GM19351 (cell line): ENCODE data around the gene GRK4.
A peak's percentile ranks its signal among the peaks of the same experiment; 100 is the strongest.
"Not testable (repeated sequence)": the region's sequence is repeated elsewhere in the genome, so short reads cannot be mapped to it uniquely, and the experiment has no call there.

Source experiments
- ATAC-seq: cut with Tn5 transposase; IDR thresholded peaks from one replicate; pipeline ENCODE4 v1.9.1; 2021; ENCODE audit warnings: mild to moderate bottlenecking, moderate library complexity; ENCODE audit not compliant: unreplicated experiment

GRK4 gene

DNA sequence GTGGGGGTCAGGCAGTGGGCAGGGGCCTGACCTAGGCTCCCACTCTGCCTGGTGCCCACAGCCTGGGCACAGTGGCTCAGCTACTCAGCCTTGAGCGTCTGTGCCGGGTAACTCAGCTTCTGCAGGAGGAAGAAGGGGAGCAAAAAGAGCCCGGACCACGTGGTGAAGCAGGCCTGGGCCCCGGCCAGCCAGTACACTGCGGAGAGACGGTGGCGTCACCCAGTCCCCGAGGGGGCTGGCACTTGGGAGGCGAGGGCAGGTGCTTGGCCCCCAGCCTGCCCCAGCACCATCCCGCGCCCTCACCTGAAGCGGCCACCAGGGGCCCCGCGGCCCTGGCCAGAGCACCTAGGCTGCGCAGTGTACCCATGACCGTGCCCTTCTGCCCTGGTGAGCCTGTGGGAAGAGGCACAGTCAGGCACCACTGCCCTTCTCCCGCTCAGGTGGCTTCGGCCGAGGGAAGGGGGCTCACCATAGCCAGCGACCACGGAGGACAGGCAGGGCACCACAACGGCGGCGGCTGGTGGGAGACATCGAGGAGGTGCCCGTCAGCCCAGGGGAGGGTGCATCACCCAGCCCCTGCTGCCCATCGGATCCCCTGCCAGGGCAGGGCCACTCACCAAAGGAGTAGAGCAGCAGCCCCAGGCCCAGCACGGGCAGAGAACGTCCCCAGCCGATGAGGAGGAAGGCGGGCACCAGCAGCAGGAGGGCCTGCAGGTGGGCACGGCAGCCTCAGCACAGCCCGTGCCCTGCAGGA, 32.4 kb upstream of the GRK4 start:
- ATAC-seq = no peak

DNA sequence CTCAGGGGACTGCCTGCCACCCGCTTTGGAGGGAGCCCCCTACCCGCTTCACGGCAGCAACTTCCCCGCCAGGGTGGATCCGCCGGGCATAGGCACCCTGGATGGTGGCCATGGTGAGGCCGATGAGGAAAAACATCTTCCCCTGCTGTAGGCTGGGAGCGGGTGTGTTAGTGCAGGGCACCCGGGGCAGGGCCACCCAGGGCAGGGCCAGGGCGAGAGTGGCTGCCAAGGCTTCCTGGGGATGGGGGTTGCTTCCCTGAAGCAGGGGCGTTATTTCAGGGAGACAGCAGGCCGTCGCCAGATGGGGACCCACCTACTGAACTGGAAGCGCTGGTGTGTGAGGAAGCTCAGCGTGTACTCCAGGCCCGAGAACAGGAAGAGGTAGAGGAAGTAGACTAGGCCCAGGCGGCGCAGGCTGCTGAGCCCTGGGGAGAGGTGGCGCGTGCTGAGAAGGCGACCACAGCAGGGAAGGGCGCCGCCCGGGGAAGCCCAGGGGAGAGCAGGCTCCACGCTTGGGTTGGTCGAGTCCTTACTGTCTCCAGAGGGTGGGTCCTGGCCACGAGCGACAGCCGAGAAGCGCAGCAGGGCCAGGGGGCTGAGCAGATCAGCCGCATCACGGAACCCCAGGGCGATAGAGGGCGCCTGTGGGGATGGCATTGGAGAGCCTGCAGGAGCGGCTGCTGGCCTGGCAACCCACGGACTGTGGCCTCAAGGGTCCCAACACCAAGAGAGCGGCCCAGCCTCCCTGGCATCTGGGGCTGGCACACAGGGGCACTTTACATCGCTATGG, 31.7 kb upstream of the GRK4 start:
- ATAC-seq = peak; percentile 32

DNA sequence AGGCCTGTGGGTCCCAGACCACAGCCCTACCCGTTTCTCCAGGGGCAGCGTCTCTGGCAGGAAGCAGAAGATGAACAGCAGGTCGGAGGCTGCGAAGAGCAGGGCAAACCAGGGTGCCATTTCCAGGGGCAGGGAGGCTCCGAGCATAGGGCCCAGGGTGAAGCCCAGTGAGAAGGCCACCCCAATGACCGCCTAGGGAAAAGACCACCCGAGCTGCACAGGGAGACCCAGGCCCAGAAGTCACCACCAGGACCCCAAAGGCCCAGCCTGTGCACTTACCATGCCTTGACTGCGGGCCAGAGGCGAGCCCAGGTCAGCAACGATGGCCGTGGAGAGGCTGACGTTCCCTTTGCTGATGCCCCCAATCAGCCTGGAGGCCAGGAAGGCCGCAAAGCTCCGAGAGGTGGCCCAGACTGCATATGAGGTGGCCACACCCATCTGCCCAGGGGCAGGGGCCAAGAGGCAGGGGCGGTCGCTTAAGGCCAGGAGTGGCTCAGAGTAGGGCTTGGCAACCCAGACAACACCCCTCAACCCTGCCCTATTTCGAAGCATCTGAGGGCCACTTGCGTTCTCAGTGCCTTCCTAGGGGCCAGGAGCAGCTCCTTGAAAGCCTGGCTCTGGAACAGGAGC, 30.9 kb upstream of the GRK4 start:
- ATAC-seq = no peak

DNA sequence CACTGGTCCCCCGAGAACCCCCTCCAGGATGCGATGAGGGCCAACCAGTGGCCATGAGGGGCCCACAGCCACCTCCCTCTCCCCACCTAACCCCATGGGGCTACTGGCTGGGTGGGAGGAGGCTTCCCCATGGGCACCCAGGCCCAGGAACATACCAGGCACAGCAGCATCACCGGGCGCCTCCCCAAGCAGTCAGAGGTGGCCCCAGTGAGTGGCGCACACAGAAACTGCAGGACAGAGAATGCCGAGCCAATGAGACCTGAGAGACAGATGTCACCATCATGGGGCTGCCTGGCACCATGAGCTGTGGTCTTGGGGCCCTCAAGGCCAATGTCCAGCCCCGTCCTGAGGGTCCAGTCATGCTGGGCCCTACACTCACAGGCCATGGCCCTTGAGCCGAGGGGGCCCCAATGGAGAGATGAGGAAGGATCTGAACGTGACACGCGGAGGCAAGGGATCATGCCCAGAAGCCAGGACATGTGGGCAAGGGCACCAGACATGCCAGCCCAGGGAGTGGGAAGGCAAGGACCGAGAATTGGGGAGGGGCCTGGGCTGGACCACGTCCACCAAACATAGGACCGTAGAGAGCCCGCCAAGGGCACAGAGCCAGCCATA, 30.3 kb upstream of the GRK4 start:
- no peak for ATAC-seq

DNA sequence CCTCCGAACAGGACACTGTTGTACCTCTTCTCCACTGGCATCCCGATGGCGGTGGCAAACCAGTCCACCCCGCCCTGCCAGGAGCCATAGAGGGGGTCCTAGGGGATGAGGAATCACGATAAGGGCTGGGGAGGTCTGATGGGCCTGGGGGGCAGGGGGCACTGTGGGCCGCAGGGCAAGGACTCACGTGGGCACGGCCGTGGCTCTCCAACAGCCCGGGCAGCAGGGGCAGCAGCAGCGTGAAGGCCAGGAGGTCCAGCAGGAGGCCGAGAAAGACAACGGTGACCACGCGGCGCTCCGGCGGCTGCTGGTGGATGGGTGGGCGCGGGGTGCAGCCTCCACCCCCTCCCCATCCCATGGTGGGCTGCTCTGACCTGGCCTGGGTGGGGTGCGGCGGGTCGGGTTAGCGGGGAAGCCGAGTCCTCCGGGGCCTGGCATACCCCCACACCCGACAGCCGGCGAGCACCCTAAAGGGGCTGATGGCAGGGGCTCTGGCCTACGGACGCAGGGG, 29.8 kb upstream of the GRK4 start:
- no peak for ATAC-seq

DNA sequence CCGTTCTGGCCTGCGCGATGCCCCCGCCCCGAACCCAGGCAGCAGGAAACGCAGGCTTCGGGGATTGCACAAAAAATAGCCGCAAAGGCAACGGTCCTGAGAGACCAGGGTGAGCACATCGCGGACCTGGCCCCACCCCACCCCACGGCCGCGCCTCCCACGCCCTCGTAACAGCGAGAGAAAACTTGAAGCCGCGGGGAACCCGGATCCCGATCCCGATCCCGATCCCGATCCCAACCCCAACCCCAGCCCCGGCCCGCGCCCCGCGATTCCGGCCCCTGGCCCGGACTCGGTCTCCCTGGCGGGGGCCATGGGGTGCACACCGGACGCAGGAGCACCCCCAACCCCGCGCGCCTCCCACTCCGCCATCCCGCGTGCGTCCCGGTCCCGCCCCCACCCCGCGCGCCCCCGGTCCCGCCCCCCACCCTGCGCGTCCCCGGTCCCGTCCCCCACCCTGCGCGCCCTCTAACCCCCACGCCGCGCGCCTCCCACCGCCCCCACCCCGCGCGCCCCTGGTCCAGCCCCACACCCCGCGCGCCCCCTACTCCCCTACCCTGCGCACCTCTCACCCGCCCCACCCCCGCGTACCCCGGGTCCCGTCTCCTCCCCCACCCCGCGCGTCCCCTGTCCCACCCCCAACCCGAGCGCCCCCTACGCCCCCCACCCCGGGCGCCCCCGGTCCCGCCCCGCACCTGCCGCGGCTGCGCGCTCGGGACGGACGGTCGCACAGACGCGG, 29.1 kb upstream of the GRK4 start:
- no peak for ATAC-seq

DNA sequence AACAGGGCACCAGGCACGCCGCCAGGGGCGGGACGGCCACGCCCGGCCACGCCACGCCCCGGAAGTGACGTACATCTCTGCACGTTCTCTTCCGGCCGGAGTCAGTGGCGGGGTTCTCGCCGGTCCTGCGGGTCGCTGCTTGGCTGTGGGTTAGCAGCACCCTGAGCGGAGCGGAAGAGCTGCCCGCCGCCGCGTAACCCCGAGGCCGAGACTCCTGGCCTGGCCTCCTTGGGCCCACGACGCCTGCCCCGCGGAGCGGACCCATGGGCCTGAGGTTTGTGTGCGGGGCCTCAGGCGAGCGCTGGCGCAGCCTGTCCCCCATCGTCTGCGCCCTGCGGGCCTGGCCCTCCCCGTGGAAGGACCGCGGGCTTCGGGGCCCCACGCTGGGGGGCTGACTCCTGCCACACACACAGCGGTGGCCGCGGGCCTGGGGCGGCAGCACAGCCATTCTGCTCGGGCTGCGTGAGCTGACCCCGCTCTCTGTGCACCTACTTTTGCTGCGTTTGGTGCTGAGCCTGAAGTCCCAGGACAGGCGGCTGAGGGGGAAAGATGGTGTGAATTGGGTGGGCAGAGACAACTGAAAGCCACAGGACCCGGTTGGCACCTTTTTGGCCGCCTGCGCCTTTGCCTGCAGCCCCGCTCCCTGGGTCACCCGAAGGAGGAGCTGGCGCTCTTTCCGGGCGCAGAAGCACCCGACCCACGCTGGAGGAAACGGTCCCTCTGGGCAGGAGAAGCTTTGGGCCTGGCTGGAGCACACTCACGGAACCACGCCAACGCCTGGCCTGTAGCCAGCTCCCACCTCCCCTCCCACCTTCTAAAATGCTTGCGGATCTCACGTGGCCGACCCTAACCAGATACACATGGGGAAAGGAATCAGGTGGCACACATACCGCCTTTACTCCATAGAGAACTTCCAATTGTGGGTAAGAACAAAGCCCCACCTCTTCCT, 28.3 kb upstream of the GRK4 start:
- ATAC-seq = peak; percentile 43

DNA sequence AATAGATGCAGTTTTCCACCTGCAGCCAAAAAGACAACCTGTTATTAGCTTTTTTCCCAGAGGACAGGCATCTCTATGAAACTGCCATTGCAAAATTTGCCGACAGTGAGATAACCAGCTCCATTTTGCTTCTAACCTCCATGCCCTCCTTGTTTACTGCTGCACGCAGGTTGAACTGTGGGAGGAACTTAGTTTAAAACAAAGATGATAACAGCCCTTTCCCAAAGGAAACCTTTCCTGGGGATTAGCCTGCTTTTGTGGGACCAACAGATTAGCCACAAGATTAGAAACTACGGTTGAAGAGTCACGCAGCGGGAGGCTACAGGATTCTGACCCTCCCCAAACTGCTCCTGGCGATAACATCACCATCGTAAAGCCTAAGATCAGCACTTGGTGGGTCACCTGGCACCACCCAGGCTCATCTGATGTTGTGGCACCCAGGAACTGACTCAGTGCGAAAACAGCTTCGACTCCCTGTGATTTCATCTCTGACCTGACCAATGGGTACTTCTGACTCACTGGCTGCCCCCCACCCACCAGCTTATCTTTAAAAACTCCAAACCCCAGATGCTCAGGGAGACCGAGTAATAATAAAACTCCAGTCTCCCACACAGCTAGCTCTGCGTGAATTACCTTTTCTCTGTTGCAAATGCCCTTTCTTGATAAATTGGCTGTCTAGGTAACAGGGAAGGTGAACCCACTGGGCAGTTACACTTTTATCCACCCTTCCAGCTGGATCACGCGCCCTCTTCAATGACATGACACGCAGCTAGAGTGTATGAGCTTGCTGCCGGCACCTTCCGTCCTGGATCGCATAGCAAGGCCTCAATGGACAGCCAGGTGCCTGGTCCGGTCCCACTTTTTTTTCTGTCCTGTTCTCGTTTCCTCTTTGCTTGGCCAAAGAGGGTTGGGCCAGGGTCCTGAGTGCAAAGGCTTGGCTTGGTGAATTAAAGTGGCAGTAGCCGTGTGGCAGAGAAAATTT, 27.3 kb upstream of the GRK4 start:
- no peak for ATAC-seq

DNA sequence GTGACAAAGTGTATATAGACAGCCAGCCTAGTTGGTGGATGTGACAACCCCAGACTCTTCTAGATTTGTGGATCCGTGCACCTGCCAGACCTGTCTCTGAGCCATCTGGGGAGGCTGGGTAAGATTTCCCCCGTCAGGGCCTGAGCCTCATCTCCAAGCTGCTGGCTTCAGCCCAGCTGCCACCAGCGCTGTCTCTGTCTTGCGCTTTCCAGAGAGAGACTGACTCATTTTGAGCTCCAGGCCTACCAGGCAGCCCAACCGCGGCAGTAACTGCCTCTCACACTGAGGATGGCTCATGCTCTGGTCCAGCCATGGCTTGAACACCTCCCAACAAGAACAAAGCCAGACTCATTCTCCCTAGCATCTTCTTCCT, 26.6 kb upstream of the GRK4 start:
- peak; percentile 31 for ATAC-seq

DNA sequence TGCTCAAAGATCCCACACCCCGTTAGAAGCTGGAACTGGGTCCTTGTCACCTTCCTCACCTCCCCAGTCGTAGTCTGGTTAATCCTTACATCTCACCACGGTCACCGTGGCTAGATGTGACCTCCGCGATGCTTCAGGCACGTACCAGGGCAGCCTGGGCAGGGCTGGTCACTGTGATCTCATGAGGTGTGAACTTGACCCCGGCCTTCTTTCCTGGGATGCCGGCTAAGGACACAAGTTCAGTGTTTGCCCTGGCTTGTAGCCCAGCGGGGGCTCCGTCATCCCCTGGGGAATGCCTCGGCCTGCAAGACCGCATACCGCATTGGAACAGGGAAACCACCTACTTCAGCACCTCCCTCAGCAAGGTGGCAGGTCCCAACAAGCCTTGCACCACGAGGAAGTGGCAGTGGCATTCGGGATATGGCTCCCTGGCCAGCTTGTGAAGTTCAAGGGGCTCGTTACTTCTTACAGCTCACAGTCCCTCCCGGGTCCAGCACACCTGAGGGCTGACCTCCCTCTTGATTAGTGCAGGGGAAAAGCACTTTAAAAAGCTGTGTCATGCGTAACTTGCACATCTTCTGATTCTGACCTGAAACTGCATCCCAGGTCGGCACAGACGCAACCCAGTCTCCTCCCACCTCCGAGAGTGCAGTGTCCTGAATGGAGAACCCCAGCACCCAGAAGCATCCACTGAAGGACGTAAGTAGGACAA, 26.1 kb upstream of the GRK4 start:
- peak; percentile 17 for ATAC-seq

DNA sequence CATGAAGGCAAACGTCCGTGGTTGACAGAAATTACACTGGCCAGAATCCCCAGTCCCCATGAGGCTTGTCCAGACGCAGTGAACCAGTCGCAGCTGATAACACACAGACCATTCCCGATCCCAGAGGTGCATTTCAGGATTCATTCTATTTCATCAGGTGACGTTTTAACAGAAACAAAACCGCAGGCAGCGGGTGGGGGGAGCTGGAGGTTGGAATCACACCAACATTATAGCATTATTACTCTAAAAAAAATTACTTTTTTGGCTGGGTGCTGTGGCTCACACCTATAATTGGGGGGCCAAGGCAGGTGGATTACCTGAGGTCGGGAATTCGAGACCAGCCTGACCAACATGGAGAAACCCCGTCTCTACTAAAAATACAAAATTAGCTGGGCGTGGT, 25.4 kb upstream of the GRK4 start:
- no peak for ATAC-seq

DNA sequence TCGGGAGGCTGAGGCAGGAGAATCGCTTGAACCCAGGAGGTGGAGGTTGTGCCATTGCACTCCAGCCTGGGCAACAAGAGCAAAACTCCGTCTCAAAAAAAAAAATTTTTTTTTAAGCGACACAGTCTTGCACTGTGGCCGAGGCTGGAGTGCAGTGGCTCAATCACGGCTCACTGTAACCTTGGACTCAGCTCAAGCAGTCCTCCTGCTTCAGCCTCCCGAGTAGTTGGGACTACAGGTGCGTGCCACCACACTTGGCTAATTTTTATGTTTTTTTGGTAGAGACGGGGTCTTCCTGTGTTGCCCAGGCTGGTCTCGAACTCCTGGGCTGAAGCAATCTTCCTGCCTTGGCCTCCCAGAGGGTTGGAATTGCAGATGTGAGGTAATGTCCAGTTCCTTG, 25.0 kb upstream of the GRK4 start:
- ATAC-seq = not testable (repeated sequence)

DNA sequence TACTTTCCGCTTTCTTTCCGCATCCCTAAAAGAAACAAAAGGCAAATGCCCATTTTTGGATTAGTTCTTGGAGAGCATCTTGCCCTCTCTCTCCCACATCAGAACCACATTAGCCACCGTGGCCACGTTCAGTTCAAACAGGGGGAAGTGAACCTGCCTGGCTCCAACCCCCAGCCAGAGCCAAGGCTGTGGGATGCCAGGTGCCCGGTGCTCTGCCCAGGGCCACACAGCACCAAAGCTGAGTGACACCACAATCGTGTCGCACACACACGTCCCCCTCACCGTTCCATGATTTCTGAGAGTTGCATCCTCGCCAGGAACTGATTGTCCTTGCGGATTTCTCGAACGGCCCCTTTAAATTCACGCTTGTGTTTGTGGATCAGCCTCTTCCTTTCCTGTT, 24.5 kb upstream of the GRK4 start:
- no peak for ATAC-seq

DNA sequence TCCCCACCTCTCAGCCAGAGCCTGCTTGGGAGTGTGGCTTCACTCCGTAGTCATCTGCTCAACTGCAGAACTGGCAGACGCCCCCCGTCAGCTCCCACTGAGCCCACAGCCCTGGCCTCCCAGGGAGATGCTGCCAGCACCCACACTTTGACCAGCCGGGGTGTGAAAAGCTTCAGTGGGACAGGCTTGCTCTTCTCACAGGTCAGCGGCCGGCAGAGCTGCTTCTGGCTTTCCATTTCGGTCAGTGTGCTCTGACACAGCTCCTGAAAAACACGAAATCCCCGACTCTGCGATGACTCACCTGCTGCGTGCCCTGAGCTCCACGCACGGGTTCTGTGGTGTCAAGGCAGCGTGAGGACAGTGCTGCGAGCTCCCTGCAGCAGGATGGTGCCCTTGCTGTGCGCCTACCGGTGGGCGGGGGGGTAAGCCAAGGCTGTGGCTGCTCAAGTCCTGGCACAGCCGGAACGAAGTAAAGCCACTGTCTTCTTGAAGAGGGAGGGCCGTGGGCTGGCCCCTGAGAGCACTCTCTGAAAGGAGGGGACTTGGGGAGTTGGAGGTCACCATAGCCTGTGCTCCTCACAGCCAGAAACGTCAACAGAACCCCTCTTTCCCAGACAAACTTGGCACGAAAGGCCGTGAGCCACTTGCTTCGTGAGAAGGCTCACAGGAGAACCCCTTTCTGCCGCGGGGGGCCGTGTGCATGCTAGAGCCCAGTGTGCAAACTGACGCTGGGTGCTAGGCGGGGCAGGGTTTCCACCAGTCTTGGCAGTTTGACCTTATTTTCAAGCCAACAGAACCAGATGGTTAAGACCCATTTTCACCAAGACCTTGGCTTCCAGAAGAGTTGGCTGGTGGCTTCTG, 23.8 kb upstream of the GRK4 start:
- no peak for ATAC-seq

DNA sequence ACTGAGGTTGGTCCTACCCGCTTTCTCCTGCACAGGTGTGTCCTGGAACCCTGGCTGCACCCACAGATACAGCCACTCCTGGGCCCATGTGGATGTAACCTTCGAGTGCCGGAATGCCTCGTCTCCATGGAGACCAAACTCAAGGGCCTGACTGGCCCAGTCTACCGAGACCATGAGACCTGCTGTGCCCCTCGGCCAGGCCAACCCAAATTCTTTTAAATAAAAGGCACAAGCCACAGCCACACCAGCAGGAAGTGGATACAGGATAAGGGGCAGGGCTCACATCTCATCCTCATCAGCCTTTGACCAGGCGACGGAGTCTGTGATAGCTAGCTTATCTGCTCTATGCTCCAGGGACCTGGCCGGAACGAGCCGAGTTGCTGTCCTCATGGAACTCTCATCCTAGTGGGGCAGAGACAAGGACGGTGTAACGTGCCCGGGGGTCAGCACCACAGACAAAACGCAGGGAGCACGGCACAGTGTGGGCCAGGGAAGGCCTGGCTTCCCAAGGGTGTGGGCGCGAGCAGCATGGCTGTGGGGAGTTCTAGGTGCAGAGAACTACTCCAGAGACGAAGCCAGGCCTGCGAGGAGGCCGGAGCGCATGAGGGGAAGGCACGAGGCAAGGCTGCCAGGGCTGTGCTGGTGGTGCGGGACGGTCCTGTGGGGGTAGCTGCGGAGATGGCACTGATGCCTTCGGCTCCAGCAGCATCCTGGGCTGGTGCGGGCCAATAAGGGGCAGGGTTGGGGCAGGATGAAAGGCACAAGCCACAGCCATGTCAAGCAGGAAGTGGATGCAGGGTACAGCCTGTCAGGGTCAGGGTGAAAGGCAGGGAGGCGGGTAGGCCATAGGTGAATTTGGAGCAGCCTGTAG, 22.9 kb upstream of the GRK4 start:
- ATAC-seq = no peak
